D721Med (cell line): ENCODE measurements around the gene CAPN8.

Source experiments
- DNase-seq: peaks from one replicate; pipeline ENCODE4 v3.0.0; 2011; ENCODE audit warnings: low spot score; ENCODE audit not compliant: insufficient read length
- FAIRE-seq: peaks from 2 replicates; lab custom pipeline; 2011; peaks lifted over from hg19 to GRCh38; lab: Jason Lieb, UNC
- TF ChIP-seq, protein P1 (sequence below): IDR thresholded peaks from 2 replicates; pipeline ENCODE4 v1.5.1; 2012; ENCODE audit warnings: mild to moderate bottlenecking, control low read depth; ENCODE audit not compliant: insufficient read depth; ENCODE audit errors: missing control alignments

The CAPN8 gene

DNA sequence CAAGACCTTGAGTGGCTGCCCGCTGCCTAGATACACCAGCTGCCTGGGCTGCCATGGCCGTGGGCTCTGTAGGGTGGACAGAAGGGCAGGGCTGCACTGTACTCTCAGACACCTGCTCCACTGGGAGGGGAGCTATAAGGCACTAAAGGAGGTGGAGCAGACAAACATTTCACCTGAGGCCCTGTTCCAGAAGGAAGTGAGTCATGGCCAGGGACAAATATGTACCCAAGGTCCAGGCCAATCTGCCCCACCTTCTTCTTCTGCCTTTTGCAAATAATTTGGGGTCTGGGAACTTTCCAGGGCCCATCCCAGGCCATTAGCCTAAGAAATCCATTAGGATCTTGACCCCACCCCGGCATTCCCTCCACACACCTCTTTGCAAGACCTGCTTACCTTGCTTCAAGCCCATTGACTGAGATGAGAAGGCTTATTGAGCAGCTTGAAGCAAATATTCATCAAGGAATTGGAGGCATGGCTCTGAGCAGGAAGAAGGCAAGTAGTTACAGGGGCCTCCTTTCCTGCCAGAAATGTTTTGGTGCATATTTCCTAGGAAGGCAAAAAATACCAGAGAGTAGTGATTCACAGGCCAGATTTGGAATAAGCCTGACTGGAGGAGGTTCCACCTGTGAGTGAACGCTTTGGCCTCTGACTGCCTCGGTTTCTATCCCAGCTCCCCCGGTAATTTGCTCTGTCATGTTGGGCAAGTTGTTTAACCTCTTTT, at the start of gene CAPN8:
CAPN8 (minus strand) TSS at position 110 of the 721 bp plus-strand sequence; CDS start at position 55, 55 bp downstream.
- FAIRE-seq (no peak), DNase-seq (no peak)
- TF ChIP-seq, protein P1, sequence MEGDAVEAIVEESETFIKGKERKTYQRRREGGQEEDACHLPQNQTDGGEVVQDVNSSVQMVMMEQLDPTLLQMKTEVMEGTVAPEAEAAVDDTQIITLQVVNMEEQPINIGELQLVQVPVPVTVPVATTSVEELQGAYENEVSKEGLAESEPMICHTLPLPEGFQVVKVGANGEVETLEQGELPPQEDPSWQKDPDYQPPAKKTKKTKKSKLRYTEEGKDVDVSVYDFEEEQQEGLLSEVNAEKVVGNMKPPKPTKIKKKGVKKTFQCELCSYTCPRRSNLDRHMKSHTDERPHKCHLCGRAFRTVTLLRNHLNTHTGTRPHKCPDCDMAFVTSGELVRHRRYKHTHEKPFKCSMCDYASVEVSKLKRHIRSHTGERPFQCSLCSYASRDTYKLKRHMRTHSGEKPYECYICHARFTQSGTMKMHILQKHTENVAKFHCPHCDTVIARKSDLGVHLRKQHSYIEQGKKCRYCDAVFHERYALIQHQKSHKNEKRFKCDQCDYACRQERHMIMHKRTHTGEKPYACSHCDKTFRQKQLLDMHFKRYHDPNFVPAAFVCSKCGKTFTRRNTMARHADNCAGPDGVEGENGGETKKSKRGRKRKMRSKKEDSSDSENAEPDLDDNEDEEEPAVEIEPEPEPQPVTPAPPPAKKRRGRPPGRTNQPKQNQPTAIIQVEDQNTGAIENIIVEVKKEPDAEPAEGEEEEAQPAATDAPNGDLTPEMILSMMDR, result no peak

DNA sequence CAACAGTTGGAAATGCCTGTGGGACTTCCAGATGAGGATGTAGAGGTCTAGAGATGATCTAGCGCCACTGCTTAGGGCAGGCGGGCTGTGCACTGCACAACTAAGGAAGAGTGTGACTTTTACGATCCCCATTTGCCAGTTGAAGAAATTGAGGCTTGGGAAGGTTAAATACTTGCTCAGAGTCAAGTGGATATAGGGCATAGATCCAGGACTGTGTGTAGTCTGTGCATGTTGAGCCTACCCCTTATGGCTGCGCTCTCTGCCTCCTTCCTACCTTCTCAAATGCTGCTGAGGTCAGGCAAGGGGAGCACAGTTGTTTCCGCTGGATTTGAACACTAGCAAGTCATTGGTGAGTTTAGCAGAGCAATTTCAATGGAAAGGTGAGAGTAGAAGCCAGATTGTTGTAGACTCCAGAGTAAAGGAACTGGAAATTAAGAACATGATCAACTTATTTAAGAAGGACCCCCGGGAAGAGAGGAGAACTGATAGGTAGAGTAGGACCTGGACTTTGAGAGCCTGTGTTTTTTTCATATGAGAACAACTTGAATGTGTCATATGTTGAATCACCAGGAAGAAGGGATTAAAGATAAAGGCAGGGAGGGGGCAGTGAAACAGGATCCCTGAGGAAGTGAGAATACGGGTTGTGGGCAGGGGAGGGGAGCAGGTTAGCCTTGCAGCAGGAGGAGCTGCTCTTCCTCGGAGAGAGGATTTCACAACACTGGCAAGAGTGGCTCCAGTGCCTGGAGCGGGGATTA, 49.5 kb upstream of the CAPN8 start:
- DNase-seq (no peak), FAIRE-seq (no peak)
- TF ChIP-seq, protein P1, result no peak

GRCh38 chr1:223714421-223714724, 48.9 kb upstream of the CAPN8 start:
- no peak for FAIRE-seq
- TF ChIP-seq, protein P1, result no peak
- no peak for DNase-seq

DNA sequence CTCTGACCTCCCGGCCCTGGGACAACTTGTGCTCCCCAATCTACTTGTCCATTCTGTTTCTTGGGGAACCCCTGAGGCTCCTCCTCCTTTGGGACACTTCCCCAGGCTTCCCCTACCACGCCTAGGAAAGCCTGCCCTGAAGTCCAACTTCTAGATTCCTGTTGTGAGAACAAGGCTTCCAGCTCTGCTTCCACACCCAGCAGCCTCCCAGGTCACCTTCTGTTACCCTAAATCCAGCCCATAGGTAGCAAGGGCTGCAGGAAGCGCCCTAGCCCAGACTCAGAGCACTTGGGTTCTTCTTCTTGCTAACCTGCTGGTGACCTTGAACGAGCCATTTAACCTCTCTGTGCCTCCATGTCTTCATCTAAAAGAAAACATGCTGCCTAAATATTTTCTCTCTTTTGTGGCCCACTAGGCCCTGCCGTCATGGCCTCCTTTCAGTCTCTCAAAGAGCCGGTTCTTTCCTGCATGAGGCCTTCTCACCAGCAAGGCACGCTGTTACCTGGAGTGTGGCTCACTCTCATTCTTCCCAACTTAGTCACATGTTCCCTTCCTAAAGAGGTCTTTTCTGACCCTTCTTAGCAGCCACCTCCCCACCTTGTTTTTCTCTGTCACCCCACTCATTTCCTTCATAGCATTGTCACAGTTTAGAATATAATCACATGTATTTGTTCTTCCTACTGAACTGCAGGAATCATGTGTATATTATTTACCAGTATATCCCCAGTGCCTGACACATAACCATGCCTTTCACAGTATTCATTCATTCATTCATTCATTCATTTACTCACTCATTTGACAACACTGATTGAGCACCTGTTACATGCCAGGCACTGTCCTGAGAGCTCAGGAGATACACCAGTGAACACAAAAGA, 48.3 kb upstream of the CAPN8 start:
- no peak for FAIRE-seq
- TF ChIP-seq, protein P1, result no peak
- peak; percentile 4 for DNase-seq

DNA sequence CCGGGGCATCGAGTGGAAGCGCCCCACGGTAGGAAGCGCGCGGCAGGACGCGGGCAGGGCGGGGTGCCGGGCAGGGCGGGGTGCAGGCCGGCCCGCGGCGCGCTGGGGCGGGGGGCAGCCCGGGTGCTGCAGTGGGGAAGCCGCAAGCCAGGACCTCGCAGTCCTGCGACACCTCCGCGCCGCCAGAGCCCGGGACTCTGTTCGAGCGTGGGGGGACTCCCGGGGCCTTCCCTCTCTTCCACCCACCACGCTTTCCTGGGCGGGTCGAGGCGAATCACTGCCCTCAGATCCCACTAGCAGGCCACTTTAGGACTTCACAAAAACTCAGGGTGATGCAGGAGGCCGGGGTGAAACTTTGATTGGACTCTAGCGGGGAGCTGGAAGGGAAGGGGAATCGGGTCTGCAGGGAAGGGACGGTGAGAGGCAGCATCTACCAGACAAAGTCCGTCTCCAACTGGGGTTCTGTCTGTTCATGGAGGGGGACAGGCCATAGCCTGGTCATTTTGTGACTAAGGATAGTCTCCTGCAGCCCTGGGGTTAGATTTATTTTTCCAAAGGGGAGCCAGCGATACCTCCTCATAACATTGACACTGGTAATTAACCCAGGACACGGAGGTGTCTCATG, 47.5 kb upstream of the CAPN8 start:
- TF ChIP-seq, protein P1, result no peak
- DNase-seq (peak; percentile 12), FAIRE-seq (no peak)

GRCh38 chr1:223712194-223712849, 46.8 kb upstream of the CAPN8 start, which contains the start of gene CAPN2:
Gene CAPN2 (plus strand): TSS chr1:223712539. CDS start chr1:223712641, 102 bp downstream.
- no peak for FAIRE-seq
- DNase-seq, result peak; percentile 47

More at GRCh38 chr1:223712194-223712849, 46.8 kb upstream of the CAPN8 start, which contains the start of gene CAPN2:
- TF ChIP-seq, protein P1, result peak; percentile 35
